HCT116 (cell line): ENCODE data around the gene SERPINB13. TPM values are rescaled to one million over a fixed set of nuclear protein-coding genes. Genes with fewer than 3 reads are reported as not detected.

Experiments used
- ATAC-seq: fragments of 200-7000 bp; cut with Tn5 transposase; 2 replicates; pipeline ENCODE4 v1.9.1; 2020; ENCODE audit warnings: mild to moderate bottlenecking, moderate library complexity
- BruUV-seq: library from RNA; stranded (reverse); fragments of 400-500 nt; replicated peaks from 2 replicates; lab custom pipeline; 2021; lab: Mats Ljungman, UMichigan
- CTCF ChIA-PET: fragments of 300-600 bp; sonication (Branson Sonifier 250); formaldehyde crosslinking; loops from one replicate; lab custom pipeline; 2021; ENCODE audit warnings: antibody characterized with exemption; lab: Charles Lee
- POLR2A ChIA-PET: fragments of 300-600, 350-600 bp; sonication (Branson Sonifier 250); formaldehyde crosslinking; loops from one replicate; lab custom pipeline; 2021; ENCODE audit warnings: antibody characterized with exemption; lab: Charles Lee
- RAD21 ChIA-PET, 2 experiments: fragments of 300-600 bp; sonication (Branson Sonifier 250); formaldehyde crosslinking; loops; one replicate each; lab custom pipeline; 2023; ENCODE audit warnings: low total read pairs in 2 of 2; ENCODE audit not compliant: uncharacterized antibody in 2 of 2, unreplicated experiment in 2 of 2, low non-redundant PET in 1 of 2; lab: Charles Lee
- DNase-seq: peaks from one replicate; pipeline ENCODE4 v3.0.0-alpha.2; 2010; ENCODE audit warnings: low read depth, low spot score
- H2AFZ ChIP-seq: fragments of 200-600 bp; shearing (Covaris generic), sonication (generic); 2 replicates; pipeline ENCODE4 v1.6.1; 2017; ENCODE audit warnings: low read depth, mixed run types, mixed read lengths, antibody characterized with exemption, low read length; ENCODE audit not compliant: poor library complexity, severe bottlenecking
- H3K27ac ChIP-seq: 2 replicates; pipeline ENCODE4 v1.5.1; 2012; ENCODE audit warnings: low read depth, low read length
- H3K27me3 ChIP-seq: fragments of 200-600 bp; sonication (generic); 2 replicates; pipeline ENCODE4 v1.6.1; 2016; ENCODE audit warnings: mixed run types, low read length, mixed read lengths; ENCODE audit not compliant: insufficient read depth
- H3K36me3 ChIP-seq, 2 experiments: fragments of 200-500 bp in 1 of 2; fragments of 200-600 bp in 1 of 2; sonication (Bioruptor generic) in 1 of 2; sonication (generic) in 1 of 2; 2 replicates each; pipeline versions ENCODE4 v1.5.1 to v1.6.1; 2014 to 2016; ENCODE audit warnings: low read length in 2 of 2, inconsistent platforms in 1 of 2, mixed read lengths in 1 of 2, mixed run types in 1 of 2; ENCODE audit not compliant: insufficient read depth in 2 of 2, control insufficient read depth in 1 of 2
- H3K4me1 ChIP-seq, 2 experiments: fragments of 200-600 bp in 1 of 2; sonication (generic) in 1 of 2; 2 replicates each; pipeline versions ENCODE4 v1.5.1 to v1.6.1; 2012 to 2017; ENCODE audit warnings: low read length in 2 of 2, inconsistent platforms in 1 of 2, mild to moderate bottlenecking in 1 of 2, mixed read lengths in 1 of 2, mixed run types in 1 of 2, moderate library complexity in 1 of 2; ENCODE audit not compliant: insufficient read depth in 2 of 2, control insufficient read depth in 1 of 2
- H3K4me2 ChIP-seq: fragments of 200-600 bp; sonication (generic); 2 replicates; pipeline ENCODE4 v1.6.1; 2017; ENCODE audit warnings: mixed run types, low read length, mixed read lengths
- H3K4me3 ChIP-seq, 2 experiments: fragments of 200-600 bp in 1 of 2; sonication (generic) in 1 of 2; replicated peaks in 1 of 2; 2 replicates each; pipeline ENCODE4 v1.5.1; 2011 to 2016; ENCODE audit warnings: low read length in 2 of 2, control low read depth in 1 of 2, low read depth in 1 of 2, mild to moderate bottlenecking in 1 of 2, mixed read lengths in 1 of 2, mixed run types in 1 of 2
- H3K79me2 ChIP-seq: fragments of 200-600 bp; sonication (generic); 2 replicates; pipeline ENCODE4 v1.6.1; 2017; ENCODE audit warnings: mild to moderate bottlenecking, mixed run types, low read length, moderate library complexity, mixed read lengths; ENCODE audit not compliant: insufficient read depth
- H3K9ac ChIP-seq: fragments of 200-600 bp; sonication (generic); 2 replicates; pipeline ENCODE4 v1.6.1; 2016; ENCODE audit warnings: low read length, mixed read lengths
- H3K9me2 ChIP-seq: fragments of 200-600 bp; sonication (generic), shearing (Covaris generic); 2 replicates; pipeline ENCODE4 v1.6.1; 2017; ENCODE audit warnings: mixed run types, mild to moderate bottlenecking, moderate library complexity; ENCODE audit not compliant: insufficient read depth
- H3K9me3 ChIP-seq, 2 experiments: fragments of 200-500 bp in 1 of 2; fragments of 200-600 bp in 1 of 2; sonication (Bioruptor generic) in 1 of 2; sonication (generic) in 1 of 2; 2 replicates each; pipeline ENCODE4 v1.6.1; 2014 to 2017; ENCODE audit warnings: low read length in 2 of 2, mixed read lengths in 2 of 2, inconsistent platforms in 1 of 2, low read depth in 1 of 2, mild to moderate bottlenecking in 1 of 2, mixed run types in 1 of 2, moderate library complexity in 1 of 2; ENCODE audit not compliant: control insufficient read depth in 1 of 2, insufficient read depth in 1 of 2
- H4K20me1 ChIP-seq: fragments of 200-600 bp; sonication (generic), shearing (Covaris generic); 2 replicates; pipeline ENCODE4 v1.6.1; 2017; ENCODE audit warnings: mixed run types, mild to moderate bottlenecking, moderate library complexity; ENCODE audit not compliant: insufficient read depth
- ATF3 ChIP-seq: IDR thresholded peaks from 2 replicates; pipeline ENCODE4 v1.6.1; 2012
- CBX3 ChIP-seq: IDR thresholded peaks from 2 replicates; pipeline ENCODE4 v1.6.1; 2012; ENCODE audit warnings: low read depth
- EZH2phosphoT487 ChIP-seq: fragments of 200-600 bp; IDR thresholded peaks from 2 replicates; pipeline ENCODE4 v1.6.1; 2018; ENCODE audit warnings: antibody characterized with exemption, borderline replicate concordance
- SIN3A ChIP-seq: IDR thresholded peaks from 2 replicates; pipeline ENCODE4 v1.6.1; 2012; ENCODE audit warnings: low read depth
- intact Hi-C: fragments of 100-400 bp; cut with micrococcal nuclease; formaldehyde crosslinking; loops from 2 replicates; pipeline ENCODE4 v1.10.0; 2022
- total RNA-seq: library from RNA; stranded (reverse); gene quantifications from one replicate; pipeline ENCODE4 v1.2.1, GENCODE V29; 2021; ENCODE audit not compliant: unreplicated experiment

Gene SERPINB13
- total RNA-seq, 1 experiment from 2014 or later: 0.07 TPM

GRCh38 chr18:63648241-63648640 is 61.1 kb downstream of the SERPINB13 start:
- Histone ChIP-seq H3K27me3 (no peaks in the 10 kb centered on the region), H3K9me3 (no peaks in the 10 kb centered on the region), H4K20me1 (no peaks in the 10 kb centered on the region), H3K27ac (no peak overlapping the region), H3K79me2 (no peaks in the 10 kb centered on the region), H3K9ac (no peak overlapping the region), H3K4me2 (no peak overlapping the region), H3K36me3 (no peaks in the 10 kb centered on the region), H3K4me1 (no peaks in the 10 kb centered on the region), H3K9me2 (no peaks in the 10 kb centered on the region), H3K4me3 (no peak overlapping the region), H2AFZ (no peak overlapping the region)
- ATAC-seq (no peak), DNase-seq (no peak)
- no TSS peak for BruUV-seq
- ChIA-PET POLR2A (no interaction called here), CTCF (no interaction called here), RAD21 (no interaction called here)
- intact Hi-C loops: no loop called here
- no peak for TF ChIP-seq CBX3
- no peak for TF ChIP-seq SIN3A
- TF ChIP-seq ATF3: no peak
- TF ChIP-seq EZH2phosphoT487: no peak
- TF ChIP-seq, all 23 proteins: peak for 0

Other genes with a start within 250 kb of the SERPINB13 start
- 68.6 TPM for gene KDSR, start 220.1 kb upstream of the SERPINB13 start, total RNA-seq
- 68.3 TPM for gene VPS4B, start 164.9 kb upstream of the SERPINB13 start, total RNA-seq
- 19.5 TPM for gene SERPINB5, start 110.4 kb upstream of the SERPINB13 start, total RNA-seq
- not detected for gene SERPINB12, start 45.0 kb upstream of the SERPINB13 start, total RNA-seq
- gene SERPINB4, start 56.9 kb downstream of the SERPINB13 start, total RNA-seq: not detected
- gene SERPINB3, start 74.5 kb downstream of the SERPINB13 start, total RNA-seq: not detected
- gene SERPINB11, start 115.6 kb downstream of the SERPINB13 start, total RNA-seq: not detected
- gene SERPINB7, start 188.1 kb downstream of the SERPINB13 start, total RNA-seq: not detected